OCI-LY7 (cell line): ENCODE results near the gene CEP126. TPM values are rescaled to one million over a fixed set of nuclear protein-coding genes. Genes with fewer than 3 reads are reported as not detected.

Experiments used
- BruUV-seq: library from RNA; stranded (reverse); fragments of 400-500 nt; replicated peaks from 2 replicates; lab custom pipeline; 2021; lab: Mats Ljungman, UMichigan
- CTCF ChIA-PET: fragments of 300-600 bp; sonication (Branson Sonifier 250); formaldehyde crosslinking; loops from one replicate; lab custom pipeline; 2022; ENCODE audit warnings: antibody characterized with exemption; ENCODE audit not compliant: unreplicated experiment; lab: Charles Lee
- POLR2A ChIA-PET: fragments of 300-600 bp; sonication (Branson Sonifier 250); formaldehyde crosslinking; loops from one replicate; lab custom pipeline; 2022; ENCODE audit warnings: antibody characterized with exemption; lab: Charles Lee
- DNase-seq: peaks from one replicate; pipeline ENCODE4 v3.0.0-alpha.2; 2015; ENCODE audit warnings: low spot score
- H2AFZ ChIP-seq: fragments of 200-600 bp; sonication (generic), shearing (Covaris generic); 2 replicates; pipeline ENCODE4 v1.6.1; 2014; ENCODE audit warnings: mild to moderate bottlenecking, antibody characterized with exemption, low read length, moderate library complexity
- H3K27ac ChIP-seq: fragments of 200-600 bp; sonication (generic); 2 replicates; pipeline ENCODE4 v1.5.1; 2014; ENCODE audit warnings: mixed run types, low read depth, mild to moderate bottlenecking, moderate library complexity, low read length, inconsistent platforms; ENCODE audit not compliant: poor library complexity, severe bottlenecking
- H3K36me3 ChIP-seq: fragments of 200-600 bp; sonication (generic); 2 replicates; pipeline ENCODE4 v1.6.1; 2014; ENCODE audit warnings: mild to moderate bottlenecking, antibody characterized with exemption, low read length, moderate library complexity, mixed read lengths; ENCODE audit not compliant: insufficient read depth
- H3K4me1 ChIP-seq: fragments of 200-600 bp; sonication (generic); 2 replicates; pipeline ENCODE4 v1.5.1; 2014; ENCODE audit warnings: mild to moderate bottlenecking, low read length; ENCODE audit not compliant: insufficient read depth, poor library complexity, severe bottlenecking
- H3K4me2 ChIP-seq: fragments of 200-600 bp; sonication (generic); 2 replicates; pipeline ENCODE4 v1.6.1; 2014; ENCODE audit warnings: mild to moderate bottlenecking, low read length
- H3K4me3 ChIP-seq: fragments of 200-600 bp; sonication (generic); 2 replicates; pipeline ENCODE4 v1.5.1; 2014; ENCODE audit warnings: mild to moderate bottlenecking, low read depth, low read length; ENCODE audit not compliant: poor library complexity, severe bottlenecking
- H3K79me2 ChIP-seq: fragments of 200-600 bp; sonication (generic); 2 replicates; pipeline ENCODE4 v1.6.1; 2016; ENCODE audit warnings: low read depth, mild to moderate bottlenecking, low read length, moderate library complexity, mixed read lengths; ENCODE audit not compliant: insufficient read depth
- H3K9me2 ChIP-seq: fragments of 200-600 bp; sonication (generic); 2 replicates; pipeline ENCODE4 v1.6.1; 2016; ENCODE audit warnings: mild to moderate bottlenecking, low read length, mixed read lengths; ENCODE audit not compliant: insufficient read depth
- H3K9me3 ChIP-seq: fragments of 200-600 bp; sonication (generic); 2 replicates; pipeline ENCODE4 v1.6.1; 2014; ENCODE audit warnings: mild to moderate bottlenecking, mixed run types, low read length, mixed read lengths
- H4K20me1 ChIP-seq: fragments of 200-600 bp; sonication (generic); 2 replicates; pipeline ENCODE4 v1.6.1; 2014; ENCODE audit warnings: mild to moderate bottlenecking, antibody characterized with exemption, low read length, moderate library complexity, mixed read lengths; ENCODE audit not compliant: insufficient read depth
- CTCF ChIP-seq: fragments of 200-600 bp; sonication (generic); conservative IDR thresholded peaks from 2 replicates; pipeline ENCODE4 v1.5.1; 2014; ENCODE audit warnings: mild to moderate bottlenecking, antibody characterized with exemption, low read length, moderate library complexity, mixed read lengths
- EZH2phosphoT487 ChIP-seq: fragments of 200-600 bp; sonication (generic); IDR thresholded peaks from 2 replicates; pipeline ENCODE4 v1.6.1; 2018; ENCODE audit warnings: low read depth, borderline replicate concordance, mild to moderate bottlenecking, mixed run types, antibody characterized with exemption, low read length, moderate library complexity, mixed read lengths
- intact Hi-C: fragments of 100-400 bp; cut with micrococcal nuclease; formaldehyde crosslinking; loops from one replicate; pipeline ENCODE4 v1.10.0; 2022; ENCODE audit not compliant: unreplicated experiment
- total RNA-seq, 2 experiments: library from RNA; depleted of rRNA in 1 of 2; stranded (reverse); fragments of >200 nt in 1 of 2; shearing (Covaris generic) in 1 of 2; gene quantifications; 2 replicates each; pipeline ENCODE4 v1.2.3, GENCODE V29; 2014 to 2022

Gene CEP126
- total RNA-seq, 2 experiments from 2014 or later, result 1.5 to 5.9 TPM

- BruUV-seq, result no TSS peak
- Histone ChIP-seq H3K27ac (no peak overlapping the region), H3K4me3 (no peak overlapping the region), H3K36me3 (no peaks in the 10 kb centered on the region), H2AFZ (no peak overlapping the region), H3K79me2 (no peaks in the 10 kb centered on the region), H3K4me2 (no peak overlapping the region), H3K9me3 (no peaks in the 10 kb centered on the region), H4K20me1 (no peaks in the 10 kb centered on the region), H3K9me2 (no peaks in the 10 kb centered on the region), H3K4me1 (no peaks in the 10 kb centered on the region)
- DNase-seq, result no peak
- no peak for TF ChIP-seq EZH2phosphoT487
- TF ChIP-seq CTCF, result no peak
- ChIA-PET CTCF (no interaction called here), POLR2A (no interaction called here)
- intact Hi-C loops, result no loop called here
These were observed 121.9 kb downstream of the CEP126 start for GRCh38 chr11:102036757-102037156.

GRCh38 chr11:102046841-102047240 lies 132.0 kb downstream of the CEP126 start:
- no peak overlapping the region for H2AFZ ChIP-seq

More at GRCh38 chr11:102046841-102047240, 132.0 kb downstream of the CEP126 start:
- TF ChIP-seq EZH2phosphoT487, result no peak
- no peak for TF ChIP-seq CTCF
- Histone ChIP-seq H3K9me2 (no peaks in the 10 kb centered on the region), H3K4me1 (no peaks in the 10 kb centered on the region), H3K4me2 (no peak overlapping the region), H3K27ac (no peak overlapping the region), H3K79me2 (no peaks in the 10 kb centered on the region), H3K4me3 (no peak overlapping the region), H4K20me1 (no peaks in the 10 kb centered on the region), H3K9me3 (no peaks in the 10 kb centered on the region), H3K36me3 (no peaks in the 10 kb centered on the region)
- BruUV-seq, result no TSS peak
- DNase-seq, result no peak
- POLR2A ChIA-PET, result interaction anchor here (0.6 to 0.7 kb wide), 2 partner anchors 188 to 463 kb away, joined by 3 to 7 read pairs; no protein-coding TSS in a partner anchor
- CTCF ChIA-PET, result no interaction called here
- intact Hi-C loops, result no loop called here
